Liver (tissue), 9 donors: Measurements from ENCODE around the gene KCNIP4. TPM values are rescaled to one million over a fixed set of nuclear protein-coding genes. Genes with fewer than 3 reads are reported as not detected.
A peak's percentile ranks its signal among the peaks of the same experiment; 100 is the strongest.

Source experiments
- DNase-seq: peaks from one replicate; pipeline ENCODE4 v3.0.0-alpha.2; 2017; ENCODE audit warnings: low spot score
- H3K27ac ChIP-seq, 2 donors: one replicate each; pipeline ENCODE4 v1.7.0; 2013; ENCODE audit warnings: inconsistent platforms in 2 of 2, low read length in 2 of 2, control low read depth in 1 of 2, low read depth in 1 of 2, mild to moderate bottlenecking in 1 of 2
- H3K27me3 ChIP-seq, 4 donors: one replicate each; pipeline versions ENCODE4 v1.6.1 to v1.7.0; 2013; ENCODE audit warnings: low read length in 3 of 4, inconsistent platforms in 1 of 4, mild to moderate bottlenecking in 1 of 4, moderate library complexity in 1 of 4; ENCODE audit not compliant: control insufficient read depth in 4 of 4, insufficient read depth in 4 of 4
- H3K36me3 ChIP-seq, 4 donors: one replicate each; pipeline versions ENCODE4 v1.6.1 to v1.7.0; 2013; ENCODE audit warnings: low read length in 3 of 4, mild to moderate bottlenecking in 3 of 4, low read depth in 1 of 4, moderate library complexity in 1 of 4; ENCODE audit not compliant: control insufficient read depth in 4 of 4, insufficient read depth in 3 of 4
- H3K4me1 ChIP-seq, 4 donors: one replicate each; pipeline versions ENCODE4 v1.6.1 to v1.7.0; 2013; ENCODE audit warnings: low read length in 3 of 4, mild to moderate bottlenecking in 3 of 4, moderate library complexity in 1 of 4; ENCODE audit not compliant: control insufficient read depth in 4 of 4, insufficient read depth in 4 of 4
- H3K4me3 ChIP-seq, 3 donors: one replicate each; pipeline versions ENCODE4 v1.6.1 to v1.7.0; 2013; ENCODE audit warnings: low read length in 3 of 3, control low read depth in 1 of 3, low read depth in 1 of 3, mild to moderate bottlenecking in 1 of 3
- H3K9ac ChIP-seq, 2 donors: one replicate each; pipeline ENCODE4 v1.7.0; 2013; ENCODE audit warnings: low read length in 2 of 2, mild to moderate bottlenecking in 2 of 2, moderate library complexity in 2 of 2, control low read depth in 1 of 2, low read depth in 1 of 2
- H3K9me3 ChIP-seq, 4 donors: one replicate each; pipeline versions ENCODE4 v1.6.1 to v1.7.0; 2013; ENCODE audit warnings: low read length in 3 of 4; ENCODE audit not compliant: control insufficient read depth in 4 of 4
- ATF3 ChIP-seq: IDR thresholded peaks from 2 replicates; pipeline ENCODE4 v1.6.1; 2016; ENCODE audit warnings: antibody characterized with exemption
- CTCF ChIP-seq: fragments of 150-350 bp; IDR thresholded peaks from 2 replicates; pipeline ENCODE4 v1.5.1; 2017; ENCODE audit warnings: improper control_type of control experiment, low read depth, low read length; ENCODE audit not compliant: missing input control
- EGR1 ChIP-seq, 2 donors: IDR thresholded peaks; 2 replicates each; pipeline ENCODE4 v1.6.1; 2016 to 2018; ENCODE audit warnings: antibody characterized with exemption in 2 of 2, low read depth in 2 of 2
- FOXA1 ChIP-seq: IDR thresholded peaks from 2 replicates; pipeline ENCODE4 v1.6.1; 2016; ENCODE audit warnings: antibody characterized with exemption
- FOXA2 ChIP-seq: IDR thresholded peaks from 2 replicates; pipeline ENCODE4 v1.6.1; 2016; ENCODE audit warnings: antibody characterized with exemption
- GABPA ChIP-seq, 2 donors: IDR thresholded peaks in 1 of 2; conservative IDR thresholded peaks in 1 of 2; 2 replicates each; pipeline ENCODE4 v1.6.1; 2016; ENCODE audit warnings: antibody characterized with exemption in 2 of 2, mild to moderate bottlenecking in 1 of 2, moderate library complexity in 1 of 2
- HNF4A ChIP-seq, 2 donors: conservative IDR thresholded peaks; 2 replicates each; pipeline ENCODE4 v1.6.1; 2016; ENCODE audit warnings: antibody characterized with exemption in 2 of 2, mild to moderate bottlenecking in 2 of 2
- HNF4G ChIP-seq: IDR thresholded peaks from 2 replicates; pipeline ENCODE4 v1.6.1; 2016; ENCODE audit warnings: antibody characterized with exemption
- JUND ChIP-seq, 2 donors: IDR thresholded peaks; 2 replicates each; pipeline ENCODE4 v1.6.1; 2016; ENCODE audit warnings: antibody characterized with exemption in 2 of 2
- NR2F2 ChIP-seq: IDR thresholded peaks from 2 replicates; pipeline ENCODE4 v1.6.1; 2016; ENCODE audit warnings: antibody characterized with exemption
- RAD21 ChIP-seq, 2 donors: IDR thresholded peaks; 2 replicates each; pipeline ENCODE4 v1.6.1; 2016; ENCODE audit warnings: antibody characterized with exemption in 2 of 2, mild to moderate bottlenecking in 2 of 2
- REST ChIP-seq: IDR thresholded peaks from 2 replicates; pipeline ENCODE4 v1.6.1; 2016; ENCODE audit warnings: antibody characterized with exemption, mild to moderate bottlenecking
- RXRA ChIP-seq, 2 donors: IDR thresholded peaks; 2 replicates each; pipeline ENCODE4 v1.6.1; 2017 to 2018; ENCODE audit warnings: antibody characterized with exemption in 2 of 2, mild to moderate bottlenecking in 1 of 2
- SP1 ChIP-seq: IDR thresholded peaks from 2 replicates; pipeline ENCODE4 v1.6.1; 2018; ENCODE audit warnings: antibody characterized with exemption, mild to moderate bottlenecking
- TAF1 ChIP-seq: conservative IDR thresholded peaks from 2 replicates; pipeline ENCODE4 v1.6.1; 2016; ENCODE audit warnings: antibody characterized with exemption, mild to moderate bottlenecking
- YY1 ChIP-seq: IDR thresholded peaks from 2 replicates; pipeline ENCODE4 v1.6.1; 2016; ENCODE audit warnings: antibody characterized with exemption, mild to moderate bottlenecking
- ZBTB33 ChIP-seq: IDR thresholded peaks from 2 replicates; pipeline ENCODE4 v1.6.1; 2016; ENCODE audit warnings: antibody characterized with exemption
- WGBS: extraction: QIAGEN DNeasy Blood & Tissue Kit; methylation state at CpG from one replicate; pipeline ENCODE4 v1.1.7; 2013; 5-methylcytosine and 5-hydroxymethylcytosine counted together
- polyA plus RNA-seq, 2 donors: library from polyadenylated mRNA; stranded (reverse) in 1 of 2; unstranded in 1 of 2; fragments of 200-250 nt in 1 of 2; fragments of >200 nt in 1 of 2; fragmentation: Nextera tagmentation in 1 of 2; extraction: Ambion mirVana in 1 of 2; gene quantifications; one replicate each; pipeline versions ENCODE4 v1.2.1 to v1.2.3, GENCODE V29; 2013 to 2015
- total RNA-seq, 2 donors: library from RNA; depleted of rRNA; stranded (reverse); fragments of >200 nt; gene quantifications; one replicate each; pipeline ENCODE4 v1.2.3, GENCODE V29; 2014
- TF ChIP-seq, protein P1 (sequence below): IDR thresholded peaks from 2 replicates; pipeline ENCODE4 v1.6.1; 2016; ENCODE audit warnings: antibody characterized with exemption
- donor health status: healthy.
- donor health status: healthy.
- donor health status: healthy.
- donor health status: healthy.
- donor health status: healthy.

Gene KCNIP4
- total and polyA plus RNA-seq, 4 donors, result 0.08 to 0.14 TPM; not detected in 2

- Histone ChIP-seq H3K27ac (peak within 1 kb of the TSS; percentile 55 to 73), H3K4me1 (peaks cover 2 to 17% (median 14%) of the 10 kb centered on the region in 4 donors), H3K27me3 (peaks cover 0 to 3% (median 1%) of the 10 kb centered on the region in 4 donors), H3K4me3 (peak within 1 kb of the TSS; percentile 94 to 96 (median 95)), H3K36me3 (peaks cover 0 to 8% (median 7%) of the 10 kb centered on the region in 4 donors), H3K9ac (peak within 1 kb of the TSS; percentile 73 to 92), H3K9me3 (no peaks in the 10 kb centered on the region)
- DNase-seq, result peak; percentile 90
- under 1% methylated on average over 60 of the region's 60 CpGs for WGBS
- TF ChIP-seq, protein P1, sequence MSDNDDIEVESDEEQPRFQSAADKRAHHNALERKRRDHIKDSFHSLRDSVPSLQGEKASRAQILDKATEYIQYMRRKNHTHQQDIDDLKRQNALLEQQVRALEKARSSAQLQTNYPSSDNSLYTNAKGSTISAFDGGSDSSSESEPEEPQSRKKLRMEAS, result peak; percentile 86
- no peak for TF ChIP-seq FOXA1
- no peak for TF ChIP-seq CTCF
- peak; percentile 32 for TF ChIP-seq ZBTB33
- no peak for TF ChIP-seq JUND (IDR thresholded peaks at IDR 0.05)
- no peak for TF ChIP-seq FOXA2
- TF ChIP-seq YY1, result peak; percentile 51
- TF ChIP-seq HNF4A (conservative IDR thresholded peaks at IDR 0.05), result peak in 1 of 2 donors; percentile 25
- TF ChIP-seq EGR1 (IDR thresholded peaks at IDR 0.05; ENCODE audit: low read depth in 2 of 2), result no peak
- TF ChIP-seq GABPA (IDR thresholded peaks at IDR 0.05 in 1 of 2, conservative IDR thresholded peaks at IDR 0.05 in 1 of 2), result no peak
- TF ChIP-seq RAD21 (IDR thresholded peaks at IDR 0.05), result no peak
- TF ChIP-seq TAF1, result no peak
- TF ChIP-seq SP1, result peak; percentile 66
- TF ChIP-seq NR2F2, result peak; percentile 83
- TF ChIP-seq REST, result no peak
- TF ChIP-seq RXRA (IDR thresholded peaks at IDR 0.05), result peak; percentile 34 to 38
- no peak for TF ChIP-seq ATF3
- TF ChIP-seq HNF4G, result no peak
Measured at GRCh38 chr4:20700007-20700761, 1248.4 kb downstream of the KCNIP4 start, which contains the start of gene PACRGL. TSS of gene PACRGL (plus strand) at chr4:20700458. CDS start at chr4:20704482, 4,024 bp downstream.
